Stomach (tissue), 4 donors: ENCODE measurements around the gene TEX9.

ENCODE experiments used
- CTCF ChIP-seq, 7 experiments: fragments of 450-650 bp in 4 of 7; fragments of 200-600 bp in 3 of 7; sonication (generic) in 3 of 7; IDR thresholded peaks; one replicate each; pipeline ENCODE4 v1.5.1; 2016 to 2019; ENCODE audit warnings: antibody characterized with exemption in 7 of 7, control low read depth in 2 of 7, mild to moderate bottlenecking in 1 of 7
- EP300 ChIP-seq: sonication (generic); formaldehyde crosslinking; IDR thresholded peaks from one replicate; pipeline ENCODE4 v1.6.1; 2017; ENCODE audit warnings: antibody characterized with exemption
- POLR2A ChIP-seq, 4 donors: fragments of 450-650 bp; IDR thresholded peaks; one replicate each; pipeline ENCODE4 v1.6.1; 2016; ENCODE audit warnings: antibody characterized with exemption in 4 of 4, control low read depth in 2 of 4, mild to moderate bottlenecking in 1 of 4, moderate library complexity in 1 of 4
- POLR2AphosphoS5 ChIP-seq, 3 donors: sonication (generic); formaldehyde crosslinking; IDR thresholded peaks; one replicate each; pipeline ENCODE4 v1.6.1; 2016; ENCODE audit warnings: antibody characterized with exemption in 3 of 3

DNA sequence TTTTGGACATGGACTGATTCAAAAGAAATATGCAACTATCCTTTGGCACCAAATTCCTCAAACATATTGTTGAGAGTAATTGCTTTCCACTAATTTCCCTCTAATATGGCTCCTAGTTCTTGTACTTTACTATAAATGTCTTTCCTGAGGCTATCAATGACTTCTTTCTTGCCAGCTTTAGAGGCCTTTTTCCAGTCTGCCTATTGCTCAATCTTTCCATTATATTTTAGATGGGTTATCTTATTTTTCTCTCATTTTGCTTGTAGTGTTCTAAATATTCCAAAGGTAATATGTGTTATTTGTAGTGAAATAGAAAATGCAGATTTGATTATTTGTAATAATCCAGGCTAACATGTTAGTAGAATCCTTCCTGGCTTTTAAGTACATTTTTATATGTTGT, 11.5 kb upstream of the TEX9 start:
- TF ChIP-seq EP300 (no peak), CTCF (IDR thresholded peaks at IDR 0.05) (no peak), POLR2A (IDR thresholded peaks at IDR 0.05) (no peak), POLR2AphosphoS5 (IDR thresholded peaks at IDR 0.05) (no peak)
